ENCODE measurements around the gene SRSF9.
A peak's percentile ranks its signal among the peaks of the same experiment; 100 is the strongest.

SRSF9 gene

DNA sequence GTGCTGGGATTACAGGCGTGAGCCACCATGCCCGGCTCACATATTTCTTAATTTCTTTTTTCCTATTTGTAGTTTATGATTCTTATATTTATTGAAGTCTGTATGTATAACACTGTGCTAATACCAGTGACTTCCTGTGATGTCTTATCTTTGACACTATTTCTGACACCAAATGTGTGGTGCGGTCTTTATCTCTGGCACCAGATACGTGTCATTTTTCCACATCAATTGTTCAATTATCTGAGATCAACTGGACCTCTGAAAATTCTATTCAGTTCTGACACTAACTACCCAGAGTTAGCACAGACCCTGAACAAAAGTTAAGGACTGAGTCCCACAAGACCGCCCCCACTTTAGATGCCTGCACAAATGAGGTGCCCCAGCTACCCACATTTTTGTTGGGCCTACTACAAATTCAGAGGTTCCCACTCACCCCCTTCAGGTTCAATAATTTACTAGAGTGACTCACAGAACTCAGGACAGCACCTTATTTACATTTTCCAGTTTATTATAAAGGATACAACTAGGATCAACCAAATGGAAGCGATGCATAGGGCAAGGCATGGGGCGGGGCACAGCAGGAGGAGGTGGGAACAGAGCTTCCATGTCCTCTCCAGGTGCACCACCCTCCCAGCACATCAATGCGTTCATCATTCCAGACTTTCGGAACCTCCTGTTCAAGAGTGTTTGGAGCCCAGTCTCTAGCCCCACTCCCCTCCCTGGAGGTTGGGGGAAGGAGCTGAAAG is 11.6 kb upstream of the SRSF9 start:
- no peak for DNase-seq (ENCODE audit: low spot score)

DNA sequence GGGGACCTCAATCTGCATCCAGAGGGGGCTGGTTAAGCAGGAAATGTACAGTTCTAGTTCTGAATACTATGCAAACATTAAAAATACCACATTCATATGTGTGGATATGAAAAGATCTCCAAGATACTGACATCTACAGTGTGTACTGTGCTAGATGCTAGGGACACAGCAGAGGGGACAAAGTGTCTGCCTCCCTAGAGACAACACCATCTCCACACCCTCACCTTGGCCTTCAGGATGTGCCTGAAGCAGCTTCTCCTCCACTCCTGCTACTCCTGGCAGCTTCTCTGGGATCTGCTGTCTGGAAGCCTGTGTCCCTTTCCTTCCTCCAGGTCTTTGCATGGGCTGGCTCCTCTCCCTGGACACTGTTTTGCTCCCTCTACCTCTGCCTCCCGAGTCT is 10.7 kb upstream of the SRSF9 start:
- DNase-seq (ENCODE audit: low spot score): no peak

DNA sequence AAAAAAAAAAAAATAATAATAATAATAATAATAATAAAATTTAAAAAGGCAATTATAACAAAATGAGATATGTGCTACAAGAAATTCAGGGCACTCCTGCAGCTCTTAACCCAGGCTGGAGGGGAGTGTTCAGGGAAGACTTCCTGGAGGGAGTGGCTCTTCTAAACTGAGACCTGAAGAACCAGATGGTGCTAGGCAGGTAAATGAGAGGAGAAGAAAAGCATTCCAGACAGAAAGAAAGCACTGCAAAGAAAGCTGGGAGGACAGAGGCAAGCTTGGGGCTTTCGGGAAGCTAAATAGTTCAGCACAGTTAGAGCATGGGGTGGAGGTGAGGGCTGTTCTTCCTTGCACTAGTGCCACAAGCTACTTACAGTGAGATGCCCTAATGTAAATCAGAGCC is 9.9 kb upstream of the SRSF9 start:
- DNase-seq (ENCODE audit: low spot score): no peak

DNA sequence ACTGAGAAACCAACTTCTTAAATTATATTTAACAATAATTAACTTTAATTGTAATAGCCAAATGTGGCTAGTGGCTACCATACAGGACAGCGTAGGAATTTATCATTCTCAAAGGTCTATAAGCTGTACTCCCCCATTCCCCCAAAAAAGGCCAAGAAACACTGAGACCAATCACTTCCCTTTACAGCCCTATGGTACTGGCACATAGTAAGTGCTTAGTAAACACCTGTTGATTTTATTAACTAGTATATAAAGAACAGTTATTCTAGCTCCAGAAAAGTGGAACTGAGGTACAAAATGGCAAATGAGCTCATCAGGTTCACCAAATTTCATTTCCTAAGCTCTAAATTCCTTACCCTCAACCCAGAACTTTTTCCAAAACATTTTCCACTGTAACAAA is 6.1 kb upstream of the SRSF9 start:
- DNase-seq (ENCODE audit: low spot score): no peak

DNA sequence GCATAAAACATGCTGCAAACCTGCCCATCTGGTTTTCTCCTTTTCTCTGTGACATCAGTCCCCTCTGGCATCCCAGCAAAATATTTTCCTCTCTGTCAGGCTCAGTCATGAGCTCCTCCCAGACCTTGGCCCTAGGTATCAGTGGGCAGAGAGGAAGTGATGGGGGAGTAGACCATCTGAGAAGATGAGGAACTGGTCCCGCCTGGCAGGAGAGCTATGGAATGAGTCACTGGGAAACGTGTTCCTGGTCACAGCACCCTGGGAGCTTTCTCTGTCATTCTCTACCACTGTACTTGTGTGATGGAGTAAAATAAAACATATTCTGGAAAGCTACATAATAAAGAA is 5.0 kb upstream of the SRSF9 start:
- DNase-seq (ENCODE audit: low spot score): no peak

DNA sequence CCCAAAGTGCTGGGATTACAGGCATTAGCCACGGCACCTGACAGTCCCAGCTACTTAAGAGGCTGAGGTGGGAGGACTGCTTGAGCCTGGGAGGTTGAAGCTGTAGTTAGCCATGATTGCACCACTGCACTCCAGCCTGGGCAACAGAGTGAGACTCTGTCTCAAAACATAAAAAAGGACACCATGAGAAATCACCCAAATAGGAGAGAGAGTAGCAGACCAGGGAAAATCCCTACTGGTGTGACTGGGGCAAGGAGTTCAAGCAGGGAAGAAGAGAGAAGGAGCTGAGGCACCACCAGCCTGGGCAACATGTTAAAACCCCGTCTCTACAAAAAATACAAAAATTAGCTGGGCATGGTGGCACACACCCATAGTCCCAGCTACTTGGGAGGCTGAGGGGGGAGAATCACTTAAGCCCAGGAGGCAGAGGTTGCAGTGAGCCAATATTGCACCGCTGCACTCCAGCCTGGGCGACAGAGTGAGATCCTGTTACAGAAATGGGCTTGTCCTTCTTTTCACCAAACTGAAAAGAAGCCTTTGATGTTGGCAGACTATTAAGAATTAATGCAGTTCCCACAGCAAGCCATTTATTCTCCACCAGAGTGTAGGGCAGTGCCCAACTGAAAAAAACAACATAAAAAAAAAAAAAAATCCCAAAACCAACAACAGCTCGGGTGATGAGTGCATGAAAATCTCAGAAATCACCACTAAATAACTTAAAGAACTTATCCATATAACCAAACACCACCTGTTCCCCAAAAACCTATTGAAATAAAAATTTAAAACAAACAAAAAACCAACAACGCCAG is 4.5 kb upstream of the SRSF9 start:
- DNase-seq (ENCODE audit: low spot score): no peak

DNA sequence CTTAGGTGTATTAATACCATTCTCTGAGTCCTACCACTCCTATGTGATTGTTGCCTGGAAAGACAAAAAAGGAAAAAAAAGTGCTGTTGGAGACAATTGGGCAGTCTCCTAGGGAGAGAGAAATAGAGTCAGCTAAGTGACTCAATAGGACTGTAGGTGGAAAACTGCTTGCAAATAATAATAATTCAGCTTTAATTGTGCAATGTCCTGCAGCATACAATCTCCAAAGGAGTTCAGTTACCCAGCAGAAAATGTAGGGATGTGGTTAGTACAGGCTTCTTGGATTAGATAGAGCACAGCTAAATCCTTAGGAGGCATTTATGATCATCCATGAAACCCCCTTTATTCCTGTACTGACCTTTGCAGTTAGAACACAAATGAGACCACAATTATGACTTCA is 3.0 kb upstream of the SRSF9 start:
- no peak for DNase-seq (ENCODE audit: low spot score)

DNA sequence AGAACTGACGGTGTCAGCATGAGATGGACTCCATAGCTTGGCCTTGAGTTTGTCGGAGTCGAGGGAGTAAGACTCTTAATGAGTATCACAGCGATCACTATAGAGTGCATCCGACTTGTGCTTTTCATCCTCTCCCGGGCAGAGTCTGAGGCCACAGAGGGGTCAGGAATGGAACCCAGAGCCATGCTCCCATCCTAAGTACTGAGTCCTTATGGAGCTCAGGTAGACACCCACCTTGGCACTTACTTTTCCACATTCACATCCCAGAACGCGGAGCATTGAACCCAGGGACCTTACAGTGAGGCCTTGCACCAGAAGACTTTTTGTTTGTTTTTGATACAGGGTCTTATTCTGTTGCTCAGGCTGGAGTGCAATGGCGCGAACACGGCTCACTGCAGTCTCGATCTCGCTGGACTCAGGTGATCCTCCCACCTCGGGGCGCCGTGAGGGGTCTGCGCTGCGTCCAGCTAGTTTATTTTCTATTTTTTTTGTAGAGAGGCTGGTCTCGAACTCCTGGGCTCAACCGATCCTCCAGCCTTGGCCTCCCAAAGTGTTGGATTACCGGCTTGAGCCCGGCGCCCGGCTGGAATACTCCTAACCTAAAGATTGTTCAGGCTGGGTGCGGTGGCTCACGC is 719 bp upstream of the SRSF9 start:
- DNase-seq (ENCODE audit: low spot score): no peak

DNA sequence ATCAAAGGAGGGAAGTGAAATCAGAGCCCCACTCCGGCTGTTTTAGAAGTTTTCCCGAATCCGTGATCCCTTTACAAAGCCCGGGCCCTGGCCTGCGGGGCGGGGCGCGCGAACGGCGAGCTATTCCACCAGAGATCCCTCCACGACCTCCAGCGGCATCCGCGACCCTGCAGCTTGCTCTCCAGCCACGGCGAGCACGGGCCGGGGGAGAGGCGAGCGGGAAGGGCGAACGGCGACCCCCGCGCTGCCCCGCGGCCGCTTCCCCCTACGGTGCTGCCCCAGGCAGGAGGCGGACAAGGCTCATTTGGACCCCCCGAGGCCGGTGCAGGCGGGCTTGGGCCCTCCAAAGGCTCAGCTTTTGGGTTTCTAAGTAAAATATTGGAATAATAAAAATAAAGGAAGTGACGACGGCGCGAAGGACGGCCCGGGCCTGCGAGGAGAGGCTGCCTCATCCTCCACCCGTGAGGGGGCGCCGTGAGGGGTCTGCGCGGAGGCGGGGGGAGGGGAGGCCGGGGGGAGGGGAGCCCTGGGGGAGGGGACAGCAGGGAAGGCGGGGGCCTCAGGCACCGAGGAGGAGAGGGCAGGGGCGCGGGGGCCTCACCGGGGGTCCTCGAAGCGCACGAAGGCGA is 613 bp downstream of the SRSF9 start:
- DNase-seq (ENCODE audit: low spot score): no peak

DNA sequence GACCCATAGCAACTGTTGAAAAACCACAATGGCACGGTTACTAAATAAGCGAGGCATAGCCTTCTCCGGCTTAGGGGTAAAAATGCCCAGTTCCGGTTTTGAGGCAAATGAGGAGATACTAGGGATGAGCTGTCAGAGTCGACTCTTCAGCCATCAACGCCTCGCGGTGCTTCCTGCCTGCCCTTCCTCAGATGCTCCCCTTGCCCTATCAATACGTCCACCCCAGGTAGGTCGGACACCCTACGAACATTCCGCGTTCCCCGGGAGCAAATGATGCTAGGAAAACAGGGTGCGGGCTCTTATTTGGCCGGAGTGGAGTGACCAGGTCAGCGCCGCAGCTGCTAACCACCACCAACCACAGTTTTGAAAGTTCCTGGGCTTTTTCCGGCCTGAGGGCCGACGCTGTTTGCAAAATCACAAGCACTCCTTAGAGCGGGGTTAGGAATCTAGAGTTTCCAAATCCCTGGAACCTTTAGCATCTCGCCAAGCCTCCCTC is 1.2 kb downstream of the SRSF9 start:
- DNase-seq (ENCODE audit: low spot score): peak; percentile 25

DNA sequence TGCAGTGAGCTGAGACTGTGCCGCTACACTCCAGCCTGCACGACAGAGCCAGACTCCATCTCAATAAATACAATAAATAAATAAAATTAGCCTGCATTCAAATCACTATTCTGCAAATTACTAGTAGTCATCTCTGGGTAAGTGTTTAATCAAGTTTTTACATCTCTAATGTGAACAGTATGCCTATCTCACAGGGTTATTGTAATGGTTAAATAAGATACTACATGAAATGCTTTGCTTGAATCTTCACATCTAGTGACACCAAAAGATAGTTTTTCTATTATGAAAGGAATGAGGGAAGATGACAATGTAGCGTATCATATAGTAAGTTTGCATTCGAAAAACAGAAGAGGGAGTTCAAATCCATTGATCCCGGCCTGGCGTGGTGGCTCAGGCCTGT is 2.1 kb downstream of the SRSF9 start:
- DNase-seq (ENCODE audit: low spot score): no peak

DNA sequence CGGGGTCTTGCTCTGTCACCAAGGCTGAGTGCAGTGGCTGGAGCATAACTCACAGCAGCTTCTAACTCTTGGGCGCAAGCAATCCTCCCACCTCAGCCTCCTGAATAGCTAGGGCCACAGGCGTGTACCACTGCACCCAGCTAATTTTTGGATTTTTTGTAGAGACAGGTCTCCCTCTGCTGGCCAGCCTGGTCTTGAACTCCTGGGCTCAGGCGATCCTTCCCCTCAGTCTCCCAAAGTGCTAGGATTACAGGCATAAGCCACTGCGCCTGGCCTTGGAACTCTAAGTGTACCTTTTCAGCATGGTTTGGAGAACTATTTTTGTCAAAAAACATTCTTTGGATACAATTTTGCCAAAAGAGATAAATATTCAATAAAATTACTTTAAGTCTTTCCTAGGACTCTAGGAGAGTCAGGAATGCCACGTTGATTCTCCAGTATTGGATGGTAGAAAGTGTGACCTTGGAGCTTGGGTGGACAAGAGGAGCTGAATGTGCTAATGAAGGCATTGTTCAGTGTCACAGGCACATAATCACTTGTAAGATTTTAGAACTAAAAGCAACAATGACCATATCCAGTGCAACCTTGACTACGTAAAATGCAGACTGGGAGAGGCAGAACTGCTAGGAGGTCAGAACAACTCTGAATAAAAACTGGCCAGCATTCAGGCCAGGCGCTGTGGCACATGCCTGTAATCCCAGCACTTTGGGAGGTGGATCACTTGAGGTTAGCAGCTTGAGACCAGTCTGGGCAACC is 2.8 kb downstream of the SRSF9 start:
- peak; percentile 73 for DNase-seq (ENCODE audit: low spot score)

DNA sequence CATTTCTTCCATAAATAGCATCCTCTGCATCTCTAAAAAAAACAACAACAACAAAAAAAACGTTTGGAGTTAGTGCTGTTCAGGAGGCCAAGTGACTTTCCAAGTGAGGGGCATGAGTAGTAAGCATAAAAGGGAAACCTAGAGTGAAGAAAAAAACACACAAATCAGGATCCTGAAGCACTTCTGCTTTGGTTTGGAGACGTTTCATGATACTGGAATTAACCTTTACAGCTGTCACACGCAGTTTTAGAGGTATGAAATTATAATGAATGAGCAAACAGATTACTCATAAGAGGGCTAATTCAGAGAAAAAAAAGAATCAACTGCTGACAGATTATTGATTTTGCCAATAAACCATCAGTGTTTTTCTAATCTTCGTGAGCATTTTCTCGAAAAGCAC is 3.8 kb downstream of the SRSF9 start:
- DNase-seq (ENCODE audit: low spot score): no peak

DNA sequence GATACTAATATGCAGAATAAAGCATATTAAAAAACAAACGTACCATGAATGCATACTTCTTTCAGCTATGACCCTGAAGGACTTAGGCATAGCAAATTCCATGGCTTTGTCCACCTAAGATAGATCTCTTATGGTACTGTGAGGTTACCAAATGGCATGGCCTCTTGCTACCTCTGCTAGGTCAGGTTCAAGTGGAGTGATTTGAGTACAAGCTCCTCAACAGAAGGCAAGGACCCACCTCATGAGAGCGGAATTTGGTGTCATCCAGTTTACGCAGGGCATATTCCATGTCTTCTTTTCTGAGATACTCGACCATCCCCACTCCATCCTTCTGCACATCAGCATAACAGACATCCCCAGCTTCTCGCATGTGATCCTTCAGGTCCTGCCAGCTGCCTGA is 5.8 kb downstream of the SRSF9 start:
- DNase-seq (ENCODE audit: low spot score): no peak

DNA sequence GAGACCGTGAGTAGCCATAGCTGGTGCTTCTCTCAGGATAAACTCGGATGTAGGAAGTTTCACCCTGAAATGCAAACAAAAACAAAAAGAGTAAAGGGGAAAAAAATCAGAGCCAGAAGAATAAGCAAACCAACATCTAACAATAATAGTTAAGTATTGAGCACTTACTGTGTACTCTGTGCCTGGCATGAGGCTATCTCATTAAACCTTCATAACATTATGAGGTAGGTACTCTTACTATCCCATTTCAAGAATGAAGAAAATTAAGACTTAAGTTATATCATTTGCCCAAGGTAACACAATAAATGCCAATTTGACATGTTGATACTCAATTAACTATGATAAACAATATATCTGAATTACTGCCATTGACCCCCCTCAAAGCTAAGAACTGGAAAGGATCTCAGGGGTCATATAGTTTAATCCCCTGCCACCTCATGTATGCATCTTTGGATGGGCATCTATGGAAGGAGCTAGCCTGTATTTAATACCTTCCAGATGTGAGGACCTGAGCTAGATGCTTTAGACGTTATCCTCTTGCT is 7.4 kb downstream of the SRSF9 start:
- DNase-seq (ENCODE audit: low spot score): no peak

DNA sequence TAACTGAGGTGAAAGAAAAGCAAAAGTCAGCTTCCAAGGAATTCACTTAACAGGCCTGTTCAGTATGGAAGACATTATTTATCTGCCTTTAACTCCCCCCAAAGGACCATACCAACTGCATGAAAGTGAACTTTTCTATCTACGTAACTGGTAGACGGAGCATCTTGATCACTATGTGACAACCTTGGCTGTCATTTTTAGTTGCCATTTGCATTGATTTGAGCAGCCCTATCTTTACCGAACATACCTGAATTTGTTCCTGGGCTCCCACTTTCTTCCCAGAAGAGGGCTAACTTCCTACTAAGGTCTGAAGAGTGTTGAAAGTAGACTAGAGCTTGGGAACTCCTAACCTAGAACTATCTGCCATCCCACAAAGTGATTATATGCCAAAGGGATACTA is 9.4 kb downstream of the SRSF9 start:
- no peak for DNase-seq (ENCODE audit: low spot score)

DNA sequence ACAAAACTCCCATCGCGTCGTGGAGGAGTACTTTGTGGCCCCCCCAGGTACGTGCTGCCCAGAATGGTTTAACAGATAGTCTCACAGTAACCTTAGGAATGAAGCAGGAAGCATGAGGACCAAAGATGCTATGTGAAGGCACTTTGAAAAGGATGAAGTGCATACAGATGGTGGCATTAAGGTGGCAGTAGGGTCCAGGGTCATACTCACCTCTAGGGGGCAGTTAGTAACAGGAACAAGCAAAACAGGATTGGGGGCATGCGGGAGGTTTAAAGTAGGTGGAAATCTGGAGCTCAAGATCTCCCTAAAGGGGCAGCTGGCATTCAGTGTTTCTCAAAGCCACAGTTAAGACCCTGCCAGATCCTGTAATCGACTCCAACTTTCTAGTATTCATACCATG is 12.4 kb downstream of the SRSF9 start:
- no peak for DNase-seq (ENCODE audit: low spot score)

DNA sequence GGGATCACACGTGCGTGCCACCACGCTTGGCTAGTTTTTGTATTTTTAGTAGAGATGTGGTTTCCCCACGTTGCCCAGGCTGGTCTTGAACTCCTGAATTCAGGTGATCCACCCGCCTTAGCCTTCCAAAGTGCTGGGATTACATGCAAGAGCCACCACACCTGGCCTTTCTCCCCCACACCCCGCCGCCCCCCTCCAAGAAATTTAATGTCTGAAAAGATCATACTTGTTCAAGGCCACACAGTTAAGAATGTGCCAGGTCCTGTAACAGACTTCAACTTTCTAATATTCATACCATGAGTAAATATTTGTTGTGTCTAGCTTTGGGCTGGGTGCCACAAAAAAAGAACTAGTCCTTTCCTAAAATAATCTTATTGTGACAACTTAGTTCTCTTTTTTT is 14.2 kb downstream of the SRSF9 start:
- no peak for DNase-seq (ENCODE audit: low spot score)

DNA sequence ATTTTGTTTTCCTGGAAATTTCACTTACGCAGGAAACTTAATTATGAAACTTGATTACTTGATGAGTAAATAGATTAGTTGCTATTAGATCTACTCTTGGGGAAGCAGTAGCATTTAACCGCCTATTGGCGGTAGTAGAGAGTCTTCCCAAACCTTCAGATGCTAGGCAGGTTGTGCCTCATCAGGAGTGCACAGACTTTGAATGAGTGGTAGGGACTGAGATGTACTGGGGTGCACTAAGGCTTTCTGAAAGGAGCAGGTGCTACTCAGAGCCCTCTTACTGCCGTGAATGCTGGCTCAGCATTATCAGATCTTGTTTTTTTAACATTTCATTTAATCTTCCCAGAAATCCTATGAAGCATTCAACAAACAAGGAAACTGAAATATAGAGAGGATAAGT is 15.6 kb downstream of the SRSF9 start:
- peak; percentile 58 for DNase-seq (ENCODE audit: low spot score)

DNA sequence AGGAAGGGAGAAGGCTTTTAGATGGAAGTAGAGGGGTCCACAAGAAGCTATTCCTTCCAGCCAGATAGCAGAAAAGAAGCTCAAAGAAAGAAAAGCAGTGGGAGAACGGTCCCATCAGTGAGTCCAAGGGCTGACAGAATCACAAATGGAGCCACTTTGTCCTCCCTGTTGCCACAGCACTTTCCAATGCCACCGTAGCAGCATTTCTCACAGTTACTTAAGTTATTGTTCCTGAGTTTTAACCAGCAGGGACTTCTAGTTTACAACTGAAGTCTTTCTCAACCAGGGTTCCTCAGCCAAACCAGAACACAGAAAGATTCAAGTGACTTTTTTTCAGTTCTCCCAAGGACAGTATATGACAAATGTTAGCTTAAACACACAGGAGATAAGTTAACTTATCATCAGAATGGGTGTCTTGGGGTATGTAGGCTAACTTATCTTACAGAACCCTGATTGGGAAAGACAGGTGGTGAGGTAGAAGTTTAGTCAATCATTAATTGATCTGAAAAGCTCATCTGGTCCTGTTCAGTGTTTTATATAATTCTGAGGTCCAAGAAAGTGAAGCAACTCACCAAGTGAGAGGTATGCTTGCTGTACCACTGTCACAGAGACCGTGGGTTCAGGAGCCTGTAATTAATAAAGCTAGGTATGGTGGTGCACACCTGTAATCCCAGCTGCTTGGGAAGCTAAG is 16.3 kb downstream of the SRSF9 start:
- no peak for DNase-seq (ENCODE audit: low spot score)

DNA sequence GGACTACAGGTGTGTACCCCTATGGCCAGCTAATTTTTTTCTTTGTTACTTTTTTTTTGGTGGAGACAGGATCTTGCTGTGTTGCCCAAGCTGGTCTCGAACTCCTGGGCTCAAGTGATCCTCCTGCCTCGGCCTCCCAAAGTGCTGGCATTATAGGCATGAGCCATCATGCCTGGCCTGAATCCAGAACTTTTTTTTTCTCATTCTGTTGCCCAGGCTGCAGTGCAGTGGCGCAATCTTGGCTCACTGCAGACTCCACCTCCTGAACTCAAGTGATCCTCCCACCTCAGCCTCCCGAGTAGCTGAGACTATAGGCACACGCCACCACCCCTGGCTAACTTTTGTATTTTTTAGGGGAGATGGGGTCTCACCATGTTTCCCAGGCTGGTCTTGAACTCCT is 17.0 kb downstream of the SRSF9 start:
- DNase-seq (ENCODE audit: low spot score): peak; percentile 56

Measured in hematopoietic multipotent progenitor cell treated with erythropoietin and hydrocortisone succinate and interleukin-3 and kit ligand, for 17 days (in vitro differentiated cells).